SK-N-SH (cell line): ENCODE data around the gene PRKAA2. TPM values are rescaled to one million over a fixed set of nuclear protein-coding genes. Genes with fewer than 3 reads are reported as not detected.

Experiments
- CTCF ChIA-PET: fragments of 300-600, 350-600 bp; formaldehyde crosslinking; extraction: SDS; loops from one replicate; lab custom pipeline; 2021; lab: Yijun Ruan, JAX
- POLR2A ChIA-PET: fragments of 350-600 bp; sonication (Branson Sonifier 250); formaldehyde crosslinking; extraction: SDS; loops from one replicate; lab custom pipeline; 2020; ENCODE audit warnings: antibody characterized with exemption, inconsistent platforms; lab: Yijun Ruan, JAX
- DNase-seq: peaks from one replicate; pipeline ENCODE4 v3.0.0; 2012
- H2AFZ ChIP-seq: fragments of 200-600 bp; sonication (generic); 2 replicates; pipeline ENCODE4 v1.8.1; 2016; ENCODE audit warnings: antibody characterized with exemption, mild to moderate bottlenecking, low read depth
- H3F3A ChIP-seq: fragments of 200-600 bp; sonication (generic); replicated peaks from 2 replicates; pipeline ENCODE3; 2016; ENCODE audit warnings: antibody characterized with exemption, mild to moderate bottlenecking; ENCODE audit not compliant: insufficient read depth
- H3K27ac ChIP-seq, 2 experiments: fragments of 200-500 bp in 1 of 2; fragments of 200-600 bp in 1 of 2; sonication (Bioruptor generic) in 1 of 2; sonication (generic), shearing (Covaris generic) in 1 of 2; 2 replicates each; pipeline versions ENCODE4 v1.5.1 to v1.6.1; 2014 to 2016; ENCODE audit warnings: low read depth in 2 of 2, inconsistent platforms in 1 of 2, low read length in 1 of 2, mild to moderate bottlenecking in 1 of 2, mixed read lengths in 1 of 2
- H3K27me3 ChIP-seq: fragments of 200-600 bp; sonication (generic), shearing (Covaris generic); 2 replicates; pipeline ENCODE4 v1.6.1; 2016; ENCODE audit warnings: mixed run types; ENCODE audit not compliant: insufficient read depth
- H3K36me3 ChIP-seq, 2 experiments: fragments of 200-500 bp in 1 of 2; fragments of 200-600 bp in 1 of 2; sonication (Bioruptor generic) in 1 of 2; sonication (generic) in 1 of 2; replicated peaks in 1 of 2; 2 replicates each; pipeline versions ENCODE3 to v1.5.1; 2014 to 2016; ENCODE audit warnings: low read length in 1 of 2, mild to moderate bottlenecking in 1 of 2; ENCODE audit not compliant: insufficient read depth in 2 of 2, control insufficient read depth in 1 of 2
- H3K4me1 ChIP-seq, 2 experiments: fragments of 200-500 bp in 1 of 2; fragments of 200-600 bp in 1 of 2; sonication (Bioruptor generic) in 1 of 2; sonication (generic), shearing (Covaris generic) in 1 of 2; 2 replicates each; pipeline versions ENCODE4 v1.5.1 to v1.6.1; 2014 to 2016; ENCODE audit warnings: low read depth in 1 of 2, low read length in 1 of 2, mixed run types in 1 of 2; ENCODE audit not compliant: insufficient read depth in 2 of 2, control insufficient read depth in 1 of 2
- H3K4me2 ChIP-seq: fragments of 200-600 bp; sonication (generic), shearing (Covaris generic); 2 replicates; pipeline ENCODE4 v1.6.1; 2017; ENCODE audit warnings: mixed run types
- H3K4me3 ChIP-seq, 2 experiments: fragments of 200-500 bp in 1 of 2; fragments of 200-600 bp in 1 of 2; sonication (Bioruptor generic) in 1 of 2; sonication (generic), shearing (Covaris generic) in 1 of 2; 2 replicates each; pipeline versions ENCODE4 v1.5.1 to v1.8.1; 2014 to 2016; ENCODE audit warnings: low read depth in 2 of 2, inconsistent platforms in 1 of 2, low read length in 1 of 2, mild to moderate bottlenecking in 1 of 2, mixed read lengths in 1 of 2, moderate library complexity in 1 of 2
- H3K79me2 ChIP-seq: fragments of 200-600 bp; sonication (generic); 2 replicates; pipeline ENCODE4 v1.8.1; 2017; ENCODE audit warnings: mild to moderate bottlenecking; ENCODE audit not compliant: insufficient read depth
- H3K9ac ChIP-seq: fragments of 200-600 bp; sonication (generic); 2 replicates; pipeline ENCODE4 v1.6.1; 2017; ENCODE audit warnings: mixed run types
- H3K9me2 ChIP-seq: fragments of 200-600 bp; sonication (generic); 2 replicates; pipeline ENCODE4 v1.6.1; 2017; ENCODE audit warnings: mixed run types
- H3K9me3 ChIP-seq: fragments of 200-600 bp; sonication (generic); 2 replicates; pipeline ENCODE4 v1.6.1; 2017; ENCODE audit warnings: mixed run types, mild to moderate bottlenecking, moderate library complexity
- H4K20me1 ChIP-seq: fragments of 200-600 bp; sonication (generic); 2 replicates; pipeline ENCODE4 v1.6.1; 2017; ENCODE audit warnings: mild to moderate bottlenecking, mixed run types; ENCODE audit not compliant: insufficient read depth
- ELF1 ChIP-seq: IDR thresholded peaks from 2 replicates; pipeline ENCODE4 v1.4.0; 2012
- EP300 ChIP-seq, 2 experiments: IDR thresholded peaks; 2 replicates each; pipeline versions ENCODE4 v1.4.0 to v1.6.1; 2012; ENCODE audit warnings: borderline replicate concordance in 1 of 2, low read depth in 1 of 2, low read length in 1 of 2
- FOSL2 ChIP-seq: IDR thresholded peaks from 2 replicates; pipeline ENCODE4 v1.4.0; 2012; ENCODE audit warnings: low read depth, mild to moderate bottlenecking, moderate library complexity, borderline replicate concordance
- GABPA ChIP-seq: IDR thresholded peaks from 2 replicates; pipeline ENCODE4 v1.4.0; 2012; ENCODE audit warnings: low read depth, mild to moderate bottlenecking
- GATA2 ChIP-seq: sonication (generic); formaldehyde crosslinking; IDR thresholded peaks from 2 replicates; pipeline ENCODE4 v1.5.0; 2020; ENCODE audit warnings: mild to moderate bottlenecking, missing genetic modification reagents
- JUND ChIP-seq: IDR thresholded peaks from 2 replicates; pipeline ENCODE4 v1.4.0; 2012
- NRF1 ChIP-seq: IDR thresholded peaks from 2 replicates; pipeline ENCODE4 v1.6.1; 2012; ENCODE audit warnings: low read depth, mild to moderate bottlenecking, low read length
- REST ChIP-seq: IDR thresholded peaks from 2 replicates; pipeline ENCODE4 v1.6.1; 2012; ENCODE audit warnings: mild to moderate bottlenecking, low read depth, low read length, moderate library complexity
- SIN3A ChIP-seq: IDR thresholded peaks from 2 replicates; pipeline ENCODE4 v1.6.1; 2012; ENCODE audit warnings: low read depth, mild to moderate bottlenecking, low read length, moderate library complexity, borderline replicate concordance
- SMC3 ChIP-seq: IDR thresholded peaks from 2 replicates; pipeline ENCODE4 v1.6.1; 2012; ENCODE audit warnings: low read depth, low read length, improper control_type of control experiment
- TAF1 ChIP-seq: IDR thresholded peaks from 2 replicates; pipeline ENCODE4 v1.6.1; 2012; ENCODE audit warnings: low read depth, mild to moderate bottlenecking, low read length, moderate library complexity, borderline replicate concordance
- TEAD4 ChIP-seq: IDR thresholded peaks from 2 replicates; pipeline ENCODE4 v1.4.0; 2012; ENCODE audit warnings: mild to moderate bottlenecking, borderline replicate concordance; ENCODE audit not compliant: insufficient read depth
- WGBS: methylation state at CpG from one replicate; pipeline ENCODE4 v1.1.6; 2017; ENCODE audit warnings: low lambda C conversion rate; 5-methylcytosine and 5-hydroxymethylcytosine counted together
- polyA plus RNA-seq, 3 experiments: library from polyadenylated mRNA; depleted of rRNA; stranded (reverse); fragments of >200 nt; gene quantifications; 2 replicates each; pipeline ENCODE4 v1.2.3, GENCODE V29; 2012
- TF ChIP-seq, protein P1 (sequence below): IDR thresholded peaks from 2 replicates; pipeline ENCODE4 v1.4.0; 2012; ENCODE audit warnings: low read depth

PRKAA2 gene
- polyA plus RNA-seq, 1 of the 3 experiments (the other 2 are of a cell fraction), result 1.5 TPM

GRCh38 chr1:56655991-56656613, 11.0 kb downstream of the PRKAA2 start:
- H3K4me3 ChIP-seq, result no peak overlapping the region; a peak in 1 of 4 replicates
- WGBS, result 90% methylated on average over 1 of the region's 1 CpG
- no peak overlapping the region for H2AFZ ChIP-seq
- ChIA-PET POLR2A (no interaction called here), CTCF (no interaction called here)
- no peak for DNase-seq
- no peak overlapping the region for H3K9ac ChIP-seq
- 0 out of 2 replicates have a peak, but pooled peaks cover 6% of the 10 kb centered on the region for H3K79me2 ChIP-seq
- H3K4me2 ChIP-seq, result no peak overlapping the region
- no peaks in the 10 kb centered on the region for H4K20me1 ChIP-seq
- no peaks in the 10 kb centered on the region; a peak in 1 of 4 replicates for H3K4me1 ChIP-seq
- H3K27ac ChIP-seq, result no peak overlapping the region
- H3K9me2 ChIP-seq, result no peaks in the 10 kb centered on the region
- H3K9me3 ChIP-seq, result peaks cover 13% of the 10 kb centered on the region; the same call in 1 of the 2 replicates
- peaks cover 20% of the 10 kb centered on the region for H3F3A ChIP-seq
- TF ChIP-seq GATA2 (CRISPR knock-in tag), result no peak
- TF ChIP-seq JUND, result no peak
- TF ChIP-seq NRF1, result no peak
- TF ChIP-seq SMC3, result no peak
- H3K36me3 ChIP-seq, result peaks cover 0 to 12% of the 10 kb centered on the region in 2 experiments
- no peaks in the 10 kb centered on the region for H3K27me3 ChIP-seq

DNA sequence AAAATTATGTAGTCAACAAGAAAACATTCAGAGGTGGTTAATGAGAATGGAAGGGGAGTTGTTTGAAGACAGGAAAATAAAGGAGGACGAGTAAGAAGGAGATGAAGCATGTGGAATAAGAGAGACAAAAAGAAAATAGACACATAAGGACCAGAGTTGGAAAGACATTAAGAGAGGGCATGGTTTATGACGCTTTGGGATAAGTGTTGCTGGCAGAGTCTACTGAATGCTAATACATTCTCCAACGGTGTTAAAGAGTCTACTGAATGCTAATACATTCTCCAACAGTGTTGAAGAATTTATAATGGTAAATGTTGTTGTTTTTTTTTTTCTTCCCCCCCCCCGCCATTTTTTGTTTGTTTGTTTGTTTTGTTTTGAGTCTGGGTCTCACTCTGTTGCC, 13.1 kb downstream of the PRKAA2 start:
- H3K27me3 ChIP-seq, result no peaks in the 10 kb centered on the region
- no peak overlapping the region for H3K27ac ChIP-seq
- no peak for DNase-seq
- no peak overlapping the region for H3K4me3 ChIP-seq
- ChIA-PET CTCF (no interaction called here), POLR2A (no interaction called here)
- H4K20me1 ChIP-seq, result no peaks in the 10 kb centered on the region
- peaks cover 0 to 12% of the 10 kb centered on the region in 2 experiments for H3K36me3 ChIP-seq
- WGBS, result 92% methylated on average over 4 of the region's 4 CpGs
- H3K79me2 ChIP-seq, result no peaks in the 10 kb centered on the region
- peaks cover 19% of the 10 kb centered on the region for H3F3A ChIP-seq
- H3K4me2 ChIP-seq, result no peak overlapping the region
- no peak for TF ChIP-seq GATA2 (CRISPR knock-in tag)
- TF ChIP-seq ELF1, result no peak
- no peak for TF ChIP-seq SIN3A
- TF ChIP-seq, protein P1, sequence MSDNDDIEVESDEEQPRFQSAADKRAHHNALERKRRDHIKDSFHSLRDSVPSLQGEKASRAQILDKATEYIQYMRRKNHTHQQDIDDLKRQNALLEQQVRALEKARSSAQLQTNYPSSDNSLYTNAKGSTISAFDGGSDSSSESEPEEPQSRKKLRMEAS, result no peak
- no peak for TF ChIP-seq REST
- no peak for TF ChIP-seq TEAD4
- TF ChIP-seq NRF1, result no peak
- no peak for TF ChIP-seq FOSL2
- TF ChIP-seq TAF1, result no peak
- TF ChIP-seq EP300 (IDR thresholded peaks at IDR 0.05; ENCODE audit: borderline replicate concordance in 1 of 2, low read depth in 1 of 2, low read length in 1 of 2), result no peak
- TF ChIP-seq GABPA, result no peak
- H2AFZ ChIP-seq, result no peak overlapping the region
- H3K9me3 ChIP-seq, result peaks cover 13% of the 10 kb centered on the region; the same call in 1 of the 2 replicates
- H3K4me1 ChIP-seq, result no peaks in the 10 kb centered on the region; a peak in 1 of 4 replicates
- no peaks in the 10 kb centered on the region for H3K9me2 ChIP-seq
- H3K9ac ChIP-seq, result no peak overlapping the region
